ENCODE results near the gene NELFE. TPM values are rescaled to one million over a fixed set of nuclear protein-coding genes. Genes with fewer than 3 reads are reported as not detected.
"Not testable (repeated sequence)": the region's sequence is repeated elsewhere in the genome, so short reads cannot be mapped to it uniquely, and the experiment has no call there.

The NELFE gene
- total RNA-seq, 1 donor from 2014 or later = 101 TPM

DNA sequence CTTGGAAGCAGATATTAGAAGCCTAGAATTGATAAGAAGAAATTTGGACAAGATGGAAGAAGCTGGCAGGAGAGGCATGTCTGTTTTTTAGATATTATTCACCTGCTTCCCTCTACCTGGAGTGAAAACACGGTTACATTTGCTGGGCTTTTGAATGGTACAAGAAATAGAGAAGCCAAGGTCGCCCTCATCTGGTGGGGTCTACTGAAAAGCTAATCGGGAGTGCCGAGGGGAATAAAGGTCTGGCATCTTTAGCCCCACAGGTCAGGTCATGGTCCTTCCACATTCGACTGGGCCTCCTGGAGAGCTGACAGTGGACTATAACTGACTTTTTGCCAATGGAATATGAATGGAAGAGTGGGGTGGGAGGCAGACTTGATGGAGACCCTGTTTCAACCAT is 35.8 kb downstream of the NELFE start:
- no peak for DNase-seq (ENCODE audit: extremely low read depth, low read depth, low spot score)

DNA sequence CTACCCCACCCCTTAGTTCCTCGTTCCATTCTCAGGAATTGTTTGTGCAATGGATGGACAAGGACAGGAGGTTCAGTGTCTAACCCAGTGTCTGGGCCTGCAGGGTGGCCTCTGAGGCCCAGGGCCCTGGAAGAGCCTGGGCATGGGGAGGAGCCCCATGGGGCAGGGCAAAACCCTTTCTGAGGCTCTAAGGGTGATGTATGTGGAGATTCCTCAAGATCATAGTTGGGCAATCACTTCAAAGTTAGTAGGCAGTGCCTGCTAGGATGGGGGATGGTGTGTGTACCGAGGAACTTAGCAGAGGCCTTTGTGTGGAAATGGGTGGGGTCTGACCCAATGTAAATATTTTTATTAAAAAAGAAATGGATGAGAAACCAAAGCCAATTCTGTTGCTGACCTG is 38.0 kb downstream of the NELFE start:
- DNase-seq (ENCODE audit: extremely low read depth, low read depth, low spot score) = no peak

DNA sequence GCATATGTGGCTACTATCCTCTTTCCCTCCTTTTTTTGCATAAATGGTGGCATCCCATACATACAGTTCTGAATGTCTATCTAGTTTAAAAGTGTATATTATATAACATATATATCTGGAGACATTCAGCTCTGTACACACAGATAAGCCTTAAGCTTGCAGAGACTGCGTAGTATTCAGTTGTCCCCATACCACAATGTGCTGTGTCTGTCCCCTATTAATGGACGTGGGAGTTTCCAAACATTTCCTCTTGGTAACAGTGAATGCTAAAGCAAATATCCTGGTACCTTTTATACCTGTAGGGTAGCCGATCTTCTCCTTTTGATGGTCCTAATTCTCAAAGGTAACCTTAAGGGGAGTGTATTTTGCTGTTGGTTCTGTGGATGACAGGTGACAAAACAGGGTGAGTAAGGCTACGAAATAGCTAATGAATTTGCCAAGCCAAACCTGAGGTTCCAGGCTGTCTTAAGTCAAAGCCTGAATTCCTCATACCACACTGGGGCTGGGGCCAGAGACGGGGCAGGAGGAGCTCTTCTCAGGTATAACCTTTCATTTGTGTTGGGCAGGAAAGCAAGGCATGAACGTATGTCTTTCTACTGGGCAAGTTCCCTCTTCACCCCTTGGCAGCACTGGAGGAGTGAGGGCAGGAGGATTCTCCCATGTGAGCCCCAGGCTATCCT is 39.0 kb downstream of the NELFE start:
- DNase-seq (ENCODE audit: extremely low read depth, low read depth, low spot score) = no peak

DNA sequence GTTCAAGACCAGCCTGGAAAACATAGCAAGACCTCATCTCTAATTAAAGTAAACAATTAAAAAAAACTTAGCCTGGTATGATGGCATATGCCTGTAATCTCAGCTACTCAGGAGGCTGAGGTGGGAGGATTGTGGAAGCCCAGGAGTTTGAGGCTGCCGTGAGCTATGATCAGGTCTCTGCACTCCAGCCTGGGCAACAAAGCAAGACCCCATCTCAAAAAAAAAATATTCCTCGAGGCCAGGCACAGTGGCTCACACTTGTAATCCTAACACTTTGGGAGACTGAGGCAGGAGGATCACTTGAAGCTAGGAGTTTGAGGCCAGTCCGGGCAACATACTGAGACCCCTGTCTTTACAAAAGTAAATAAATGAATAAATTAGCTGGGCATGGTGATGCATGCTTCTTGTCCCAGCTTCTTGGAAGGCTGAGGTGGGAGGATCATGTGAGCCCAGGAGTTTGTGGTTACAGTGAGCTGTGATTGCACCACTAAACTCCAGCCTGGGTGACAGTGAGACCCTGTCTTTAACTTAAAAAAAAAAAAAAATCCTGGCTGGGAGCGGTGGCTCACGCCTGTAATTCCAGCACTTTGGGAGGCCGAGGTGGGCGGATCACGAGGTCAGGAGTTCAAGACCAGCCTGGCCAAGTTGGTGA is 40.6 kb downstream of the NELFE start:
- DNase-seq (ENCODE audit: extremely low read depth, low read depth, low spot score) = no peak

GRCh38 chr6:31915756-31916155 is 43.0 kb downstream of the NELFE start:
- no peak for DNase-seq (ENCODE audit: extremely low read depth, low read depth, low spot score)

DNA sequence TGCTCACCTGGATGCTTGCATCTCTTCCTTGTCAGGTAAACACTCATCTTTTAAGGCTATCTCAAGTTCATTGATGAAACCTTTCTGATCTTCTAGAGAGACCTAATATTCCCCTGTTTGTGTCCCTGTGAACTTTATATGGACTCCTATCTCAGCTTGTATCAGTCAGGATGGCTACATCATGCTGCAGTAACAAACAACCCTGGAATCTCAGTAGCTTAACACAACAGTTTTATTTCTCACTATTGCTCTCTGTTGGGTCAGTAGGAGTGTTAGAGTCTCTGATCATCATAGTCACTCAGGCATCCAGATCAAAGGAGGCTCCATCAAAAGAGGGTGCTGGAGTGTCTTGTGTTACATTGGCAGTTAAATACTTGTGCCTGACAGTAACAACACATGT is 43.4 kb downstream of the NELFE start:
- DNase-seq (ENCODE audit: extremely low read depth, low read depth, low spot score) = no peak

DNA sequence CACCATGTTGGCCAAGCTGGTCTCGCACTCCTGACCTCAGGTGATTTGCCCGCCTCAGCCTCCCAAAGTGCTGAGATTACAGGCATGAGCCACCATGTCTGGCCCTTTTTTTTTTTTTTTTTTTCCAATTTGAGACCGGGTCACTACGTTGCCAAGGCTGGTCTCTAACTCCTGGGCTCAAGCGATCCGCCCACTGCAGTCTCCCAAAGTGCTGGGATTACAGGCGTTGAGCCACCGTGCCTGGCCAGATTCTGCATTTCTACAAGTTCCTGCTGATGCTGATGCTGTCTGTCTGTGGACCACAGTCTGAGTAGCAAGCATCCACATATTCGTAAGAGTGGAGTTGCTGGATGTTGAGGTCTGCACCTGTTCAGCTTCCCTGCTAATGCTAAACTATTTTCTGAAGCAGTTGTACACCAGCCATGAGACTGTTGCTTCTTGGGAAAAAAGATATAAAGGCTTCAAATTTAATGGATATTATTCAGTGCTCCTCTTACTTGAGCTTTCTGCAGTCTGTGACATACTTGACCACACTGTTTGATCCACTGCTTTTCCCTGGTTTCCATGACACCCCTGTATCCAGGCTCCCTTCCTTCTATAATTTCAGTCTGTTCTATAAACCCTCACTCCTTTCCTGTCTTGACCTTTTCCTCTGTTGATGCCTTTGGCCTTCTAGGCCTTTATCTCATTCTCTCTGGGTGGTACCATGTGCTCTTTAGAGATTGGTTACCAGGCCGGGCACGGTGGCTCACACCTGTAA is 46.8 kb downstream of the NELFE start:
- DNase-seq (ENCODE audit: extremely low read depth, low read depth, low spot score) = no peak

- not testable (repeated sequence) for DNase-seq (ENCODE audit: extremely low read depth, low read depth, low spot score)
These were observed 49.5 kb downstream of the NELFE start for GRCh38 chr6:31909298-31909697.

- DNase-seq (ENCODE audit: extremely low read depth, low read depth, low spot score) = no peak
These were observed 50.0 kb downstream of the NELFE start for GRCh38 chr6:31908791-31909190.

GRCh38 chr6:31908255-31908654 is 50.5 kb downstream of the NELFE start:
- DNase-seq (ENCODE audit: extremely low read depth, low read depth, low spot score) = not testable (repeated sequence)

GRCh38 chr6:31907158-31907813 is 51.5 kb downstream of the NELFE start:
- no peak for DNase-seq (ENCODE audit: extremely low read depth, low read depth, low spot score)

DNA sequence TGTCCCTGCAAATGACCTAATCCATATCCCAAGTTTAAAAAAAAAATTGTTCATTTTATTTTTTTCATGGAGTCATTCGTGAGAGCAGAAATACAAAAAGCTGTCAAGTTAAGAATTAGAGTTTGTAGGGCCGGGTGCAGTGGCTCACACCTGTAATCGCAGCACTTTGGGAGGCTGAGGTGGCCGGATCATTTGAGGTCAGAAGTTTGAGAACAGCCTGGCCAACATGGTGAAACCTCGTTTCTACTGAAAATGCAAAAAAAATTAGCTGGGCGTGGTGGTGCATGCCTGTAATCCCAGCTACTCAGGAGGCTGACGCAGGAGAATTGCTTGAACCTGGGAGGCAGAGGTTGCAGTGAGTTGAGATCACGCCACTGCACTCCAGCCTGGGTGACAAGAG is 52.0 kb downstream of the NELFE start:
- not testable (repeated sequence) for DNase-seq (ENCODE audit: extremely low read depth, low read depth, low spot score)

- DNase-seq (ENCODE audit: extremely low read depth, low read depth, low spot score) = no peak
These were observed 52.6 kb downstream of the NELFE start for GRCh38 chr6:31906122-31906521.

- DNase-seq (ENCODE audit: extremely low read depth, low read depth, low spot score) = no peak
These were observed 53.7 kb downstream of the NELFE start for GRCh38 chr6:31905041-31905440.

DNA sequence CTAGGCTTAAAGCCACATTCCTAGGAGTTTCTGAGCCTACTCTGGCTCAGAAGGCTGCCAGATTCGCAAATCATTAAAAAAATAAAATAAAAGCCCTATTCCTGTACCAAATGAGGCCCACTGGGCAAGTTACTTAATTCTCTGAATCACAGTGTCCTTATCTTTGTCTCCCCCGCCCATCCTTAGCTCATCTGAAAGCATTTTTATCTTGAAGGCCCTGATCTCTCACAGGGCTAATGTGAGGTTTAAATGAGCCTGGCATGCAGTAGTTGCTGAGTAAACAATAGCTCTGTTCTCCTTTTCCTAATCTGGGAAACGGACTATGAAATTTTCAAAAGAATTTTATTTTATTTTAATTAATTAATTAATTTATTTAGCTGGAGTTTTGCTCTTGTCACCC is 54.8 kb downstream of the NELFE start:
- no peak for DNase-seq (ENCODE audit: extremely low read depth, low read depth, low spot score)

Other genes starting within 250 kb of the NELFE start
- gene LY6G6D, start 243.6 kb downstream of the NELFE start, total RNA-seq = not detected in 2 replicates
- not detected in 2 replicates for gene LY6G6C, start 237.2 kb downstream of the NELFE start, total RNA-seq
- not detected in 2 replicates for gene MPIG6B, start 235.6 kb downstream of the NELFE start, total RNA-seq
- gene DDAH2, start 229.7 kb downstream of the NELFE start, total RNA-seq = 110 and 138 TPM in 2 replicates
- gene CLIC1, start 222.4 kb downstream of the NELFE start, total RNA-seq = 541 and 655 TPM in 2 replicates
- gene MSH5, start 219.0 kb downstream of the NELFE start, total RNA-seq = 3.7 and 18.7 TPM in 2 replicates
- gene SAPCD1, start 196.3 kb downstream of the NELFE start, total RNA-seq = 3.3 and 3.9 TPM in 2 replicates
- 0.34 and 0.58 TPM in 2 replicates for gene VWA7, start 181.6 kb downstream of the NELFE start, total RNA-seq
- gene VARS1, start 163.2 kb downstream of the NELFE start, total RNA-seq = 90.9 and 105 TPM in 2 replicates
- 45.3 and 74.3 TPM in 2 replicates for gene LSM2, start 152.0 kb downstream of the NELFE start, total RNA-seq
- 0.44 and 0.53 TPM in 2 replicates for gene HSPA1L, start 143.7 kb downstream of the NELFE start, total RNA-seq
- 140 and 161 TPM in 2 replicates for gene HSPA1A, start 143.4 kb downstream of the NELFE start, total RNA-seq
- gene HSPA1B, start 131.2 kb downstream of the NELFE start, total RNA-seq = 76.3 and 95.3 TPM in 2 replicates
- gene NEU1, start 96.2 kb downstream of the NELFE start, total RNA-seq = 82.6 and 83.5 TPM in 2 replicates
- 0.05 and 1.7 TPM in 2 replicates for gene SLC44A4, start 80.0 kb downstream of the NELFE start, total RNA-seq
- gene EHMT2, start 61.3 kb downstream of the NELFE start, total RNA-seq = 39.0 and 46.4 TPM in 2 replicates
- gene ZBTB12, start 56.9 kb downstream of the NELFE start, total RNA-seq = 1.7 TPM in 2 replicates
- gene C2, start 31.3 kb downstream of the NELFE start, total RNA-seq = not detected in 2 replicates
- gene CFB, start 12.9 kb downstream of the NELFE start, total RNA-seq = 0.53 and 2.3 TPM in 2 replicates
- 42.1 and 46.3 TPM in 2 replicates for gene SKIC2, start 204 bp upstream of the NELFE start, total RNA-seq
- gene DXO, start 13.2 kb upstream of the NELFE start, total RNA-seq = 16.6 and 17.3 TPM in 2 replicates
- gene C4A, start 23.1 kb upstream of the NELFE start, total RNA-seq = 1.3 and 1.8 TPM in 2 replicates
- gene C4B, start 55.8 kb upstream of the NELFE start, total RNA-seq = 1.1 and 1.3 TPM in 2 replicates
- gene CYP21A2, start 79.4 kb upstream of the NELFE start, total RNA-seq = not detected in 2 replicates
- 1.5 and 1.7 TPM in 2 replicates for gene TNXB, start 150.4 kb upstream of the NELFE start, total RNA-seq
- gene ATF6B, start 169.3 kb upstream of the NELFE start, total RNA-seq = 46.3 and 87.6 TPM in 2 replicates
- gene FKBPL, start 171.3 kb upstream of the NELFE start, total RNA-seq = 3.0 and 5.5 TPM in 2 replicates
- gene PRRT1, start 193.0 kb upstream of the NELFE start, total RNA-seq = 0.39 and 0.70 TPM in 2 replicates
- 18.0 and 54.3 TPM in 2 replicates for gene PPT2, start 195.2 kb upstream of the NELFE start, total RNA-seq
- 6.1 and 7.1 TPM in 2 replicates for gene EGFL8, start 205.6 kb upstream of the NELFE start, total RNA-seq
- gene AGPAT1, start 217.1 kb upstream of the NELFE start, total RNA-seq = 58.8 and 60.7 TPM in 2 replicates
- gene RNF5, start 219.4 kb upstream of the NELFE start, total RNA-seq = 72.6 and 88.0 TPM in 2 replicates
- gene AGER, start 225.3 kb upstream of the NELFE start, total RNA-seq = 0.19 and 6.1 TPM in 2 replicates
- gene PBX2, start 231.2 kb upstream of the NELFE start, total RNA-seq = 38.3 and 72.2 TPM in 2 replicates
- 15.5 and 21.8 TPM in 2 replicates for gene GPSM3, start 233.7 kb upstream of the NELFE start, total RNA-seq

All from glomerular endothelial cell (primary cell).